Measurements from ENCODE around the gene ALK.

Gene ALK

DNA sequence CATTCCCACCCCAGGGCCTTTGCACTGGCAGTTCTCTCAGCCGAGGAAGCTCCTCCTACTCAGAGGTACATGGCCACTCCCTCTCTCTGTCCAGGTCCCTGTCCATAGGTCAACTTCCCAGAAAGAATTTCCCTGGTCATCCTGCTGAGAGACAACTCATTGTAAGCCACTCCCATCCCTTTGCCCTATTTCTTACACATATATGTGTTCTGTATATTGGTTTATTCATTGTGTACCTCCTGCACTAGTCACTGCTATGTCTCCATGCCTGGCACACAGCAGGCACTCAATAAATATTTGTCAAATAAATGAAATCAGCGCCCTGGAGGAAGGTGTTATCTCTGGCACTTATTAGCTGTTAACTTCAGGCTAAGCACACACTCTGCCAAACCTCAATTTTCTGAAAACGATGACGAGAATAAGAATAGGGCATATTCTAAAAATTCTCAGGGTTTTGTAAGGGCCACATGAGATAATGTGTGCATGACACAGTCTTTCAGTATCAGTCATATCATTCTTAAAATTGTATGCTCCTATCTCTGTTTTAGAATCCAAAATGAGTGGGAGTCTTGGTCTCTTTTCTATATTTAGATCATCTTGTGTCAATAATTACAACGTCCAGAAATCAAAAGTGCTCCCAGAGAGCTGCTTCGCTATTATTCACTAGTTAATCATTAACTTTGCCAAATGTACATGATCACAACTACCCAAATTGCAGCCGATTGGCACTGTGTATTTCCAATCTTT, 198.0 kb downstream of the ALK start:
- DNase-seq (ENCODE audit: extremely low read depth in 1 of 2, low read depth in 1 of 2) = no peak

DNA sequence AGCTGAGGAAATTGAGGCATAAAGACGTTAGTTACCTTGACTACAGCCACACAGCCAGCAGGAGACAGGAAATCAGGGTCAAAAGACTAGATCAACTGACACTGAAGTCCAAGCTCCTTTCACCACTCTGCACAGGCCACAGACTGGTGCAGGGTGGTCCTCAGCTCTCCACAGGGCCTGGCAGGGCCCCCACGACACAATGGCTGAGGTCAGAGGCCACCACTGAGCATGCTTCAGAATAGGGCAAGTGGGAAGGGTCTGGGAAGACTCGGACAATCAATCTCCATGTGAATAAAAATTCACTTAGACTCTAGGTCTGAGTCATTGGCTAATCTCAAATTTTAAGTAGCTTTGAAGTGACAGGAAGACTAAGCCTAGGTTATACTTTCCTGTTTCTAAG, 201.7 kb downstream of the ALK start:
- no peak for DNase-seq (ENCODE audit: extremely low read depth in 1 of 2, low read depth in 1 of 2)

DNA sequence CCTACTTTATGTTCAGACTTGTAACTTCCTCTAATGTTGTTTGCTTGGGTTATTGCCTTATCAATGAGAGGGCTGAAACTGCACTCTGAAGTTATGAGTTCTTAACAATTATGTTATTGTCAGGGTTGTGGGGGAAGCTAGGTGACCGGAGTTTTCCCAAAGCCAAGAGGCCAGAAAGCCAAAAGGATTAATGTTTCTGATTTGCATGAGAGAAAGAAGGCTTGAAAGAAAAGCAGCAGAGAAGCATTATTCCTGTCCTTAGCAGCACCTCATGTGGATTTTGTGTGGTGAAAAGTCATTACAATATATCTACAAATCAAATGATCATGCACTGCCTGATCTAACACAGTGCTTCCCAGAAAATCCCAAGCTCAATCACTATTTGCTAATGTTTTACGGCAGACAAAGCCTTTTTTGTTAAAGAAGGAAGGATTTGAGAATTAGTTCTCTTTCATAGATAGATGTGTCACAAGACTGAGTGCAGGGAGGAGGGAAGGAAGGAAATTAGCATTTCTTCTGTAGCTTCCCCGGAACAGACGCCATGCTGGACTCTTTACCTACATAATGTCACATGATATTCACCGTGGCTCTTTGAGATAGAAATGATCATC, 203.2 kb downstream of the ALK start:
- DNase-seq (ENCODE audit: extremely low read depth in 1 of 2, low read depth in 1 of 2) = no peak

DNA sequence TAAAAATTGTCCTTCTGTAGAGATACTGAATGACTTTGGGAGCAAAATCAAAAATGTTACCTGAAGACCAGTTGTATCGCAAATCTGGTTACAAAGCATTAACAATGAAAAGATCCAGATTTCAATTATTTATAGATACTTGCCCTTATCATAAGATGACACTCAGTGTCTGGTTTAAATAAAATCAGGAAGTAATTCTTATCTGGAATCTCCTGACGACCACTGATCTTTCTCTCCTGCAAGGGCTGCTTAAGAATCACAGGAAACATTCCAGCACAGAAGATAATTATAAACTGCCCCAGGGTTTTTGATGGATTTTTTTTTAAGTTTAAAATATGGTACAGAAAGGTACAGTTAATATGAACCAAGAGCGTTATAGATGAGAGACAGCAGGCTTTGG, 205.7 kb downstream of the ALK start:
- DNase-seq (ENCODE audit: extremely low read depth in 1 of 2, low read depth in 1 of 2) = no peak

DNA sequence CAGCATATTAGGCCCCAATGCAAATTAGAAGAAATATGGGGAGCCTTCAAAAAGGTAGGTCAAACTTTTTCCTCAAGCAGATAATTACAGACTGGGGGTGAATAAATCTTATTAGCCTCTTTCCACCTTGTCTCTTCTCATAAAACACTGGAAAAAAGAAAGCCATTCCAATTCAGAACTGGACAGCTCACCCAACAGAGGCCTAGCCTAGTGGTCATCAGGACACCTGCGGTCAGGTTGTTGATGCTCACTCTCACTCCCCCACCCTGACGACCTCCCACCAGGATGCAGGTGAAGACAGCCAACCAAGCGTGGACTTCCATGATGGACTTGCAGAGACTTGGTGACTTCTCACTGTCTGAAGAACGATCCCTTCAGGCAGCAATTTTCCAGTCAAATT, 207.1 kb downstream of the ALK start:
- no peak for DNase-seq (ENCODE audit: extremely low read depth in 1 of 2, low read depth in 1 of 2)

DNA sequence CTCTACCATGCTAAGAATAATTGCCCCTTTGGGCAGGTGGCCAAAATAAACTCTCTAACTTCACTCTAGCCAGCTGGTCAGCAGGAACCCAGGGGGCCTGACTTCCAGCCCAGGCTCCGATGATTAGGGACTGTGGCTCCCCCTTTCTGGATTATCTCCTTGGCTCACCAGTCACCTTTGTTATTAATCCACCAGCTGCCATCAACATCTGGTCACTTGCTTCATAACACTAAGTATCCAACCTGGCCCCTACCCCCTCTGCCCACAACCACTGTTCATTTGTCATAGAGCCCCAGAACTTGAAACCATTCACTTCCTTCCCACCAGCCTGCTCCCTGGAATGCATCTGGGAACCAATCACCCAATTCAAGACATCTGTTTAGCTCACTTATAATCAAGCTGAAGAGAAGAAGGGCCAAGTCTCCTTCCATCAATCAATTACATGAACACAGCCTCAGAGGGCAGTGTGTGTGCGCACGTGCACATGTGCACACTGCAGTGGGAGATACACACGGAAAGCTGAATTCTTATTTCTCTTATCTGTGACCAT, 215.1 kb downstream of the ALK start:
- DNase-seq (ENCODE audit: extremely low read depth in 1 of 2, low read depth in 1 of 2) = no peak

DNA sequence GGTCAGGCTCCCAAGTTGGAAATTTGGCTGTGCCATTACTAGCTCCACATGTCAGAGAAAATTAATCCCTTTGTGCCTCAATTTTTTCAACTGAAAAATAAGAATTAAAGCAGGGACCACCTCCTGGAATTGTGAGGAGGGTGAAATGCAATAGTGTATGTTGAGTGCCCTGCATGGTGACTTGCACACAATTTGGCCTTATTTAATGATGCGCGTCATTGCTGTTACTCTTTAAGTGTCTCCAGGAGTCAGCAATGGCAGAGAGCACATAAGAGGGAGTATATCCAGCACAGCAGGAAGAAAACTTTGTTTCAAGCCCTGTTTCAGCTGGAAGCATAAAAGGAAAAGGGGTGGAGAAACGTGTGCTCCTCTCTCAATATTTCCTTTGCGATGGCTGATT, 215.8 kb downstream of the ALK start:
- DNase-seq (ENCODE audit: extremely low read depth in 1 of 2, low read depth in 1 of 2) = no peak

DNA sequence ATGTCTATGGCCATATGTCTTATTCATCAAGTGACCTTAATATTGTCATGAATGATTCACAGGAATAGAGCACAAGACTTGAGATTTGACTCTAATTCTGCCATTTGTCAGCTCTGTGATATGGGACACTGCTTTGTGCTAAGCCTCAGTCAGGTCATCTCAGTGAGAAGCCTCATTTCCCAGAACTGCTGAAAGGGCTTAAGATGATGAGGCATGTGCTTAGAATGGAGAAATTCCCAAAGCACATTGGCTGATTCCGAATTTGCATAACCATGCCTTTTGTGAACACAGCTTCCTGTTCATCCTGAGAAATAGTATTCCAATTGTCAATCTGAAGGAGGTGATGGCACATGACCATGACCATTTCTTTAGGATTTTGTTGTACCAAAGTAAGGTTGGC, 218.1 kb downstream of the ALK start:
- no peak for DNase-seq (ENCODE audit: extremely low read depth in 1 of 2, low read depth in 1 of 2)

DNA sequence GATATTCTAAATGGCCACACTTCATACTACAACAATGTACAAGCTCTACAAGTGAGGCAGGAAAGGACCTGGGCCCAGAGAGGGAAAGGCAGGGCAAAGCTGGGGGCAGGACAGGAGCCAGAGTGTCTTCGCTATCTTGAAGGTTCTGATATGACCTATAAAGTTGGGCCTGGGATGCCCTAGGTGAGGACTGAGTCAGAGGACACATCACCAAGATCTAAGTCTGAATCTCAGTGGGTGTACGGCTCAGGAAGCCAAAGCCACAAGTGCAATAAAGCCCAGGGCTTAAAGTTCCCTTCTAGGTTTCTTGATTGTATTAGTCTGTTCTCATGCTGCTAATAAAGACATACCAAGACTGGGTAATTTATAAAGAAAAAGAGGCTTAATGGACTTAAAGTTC, 219.1 kb downstream of the ALK start:
- DNase-seq (ENCODE audit: extremely low read depth in 1 of 2, low read depth in 1 of 2) = no peak

DNA sequence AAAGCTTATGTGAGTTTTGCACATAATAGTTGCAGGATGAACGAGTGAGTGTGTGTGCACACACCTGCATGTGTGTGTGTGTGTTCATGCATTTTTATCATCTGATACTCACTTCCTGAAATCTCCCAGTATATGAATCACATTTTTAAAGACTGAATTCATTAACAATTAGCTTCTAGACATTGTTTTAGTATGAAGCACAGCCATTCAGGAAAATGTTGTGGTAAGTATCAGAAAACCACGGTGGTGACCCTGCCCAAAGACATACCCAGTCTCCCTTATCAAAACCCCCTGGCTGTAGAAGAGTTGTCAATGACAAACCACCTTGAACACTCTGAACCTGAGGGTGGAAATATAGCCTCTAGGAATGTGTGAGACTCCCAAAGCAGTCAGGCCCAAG, 220.8 kb downstream of the ALK start:
- no peak for DNase-seq (ENCODE audit: extremely low read depth in 1 of 2, low read depth in 1 of 2)

DNA sequence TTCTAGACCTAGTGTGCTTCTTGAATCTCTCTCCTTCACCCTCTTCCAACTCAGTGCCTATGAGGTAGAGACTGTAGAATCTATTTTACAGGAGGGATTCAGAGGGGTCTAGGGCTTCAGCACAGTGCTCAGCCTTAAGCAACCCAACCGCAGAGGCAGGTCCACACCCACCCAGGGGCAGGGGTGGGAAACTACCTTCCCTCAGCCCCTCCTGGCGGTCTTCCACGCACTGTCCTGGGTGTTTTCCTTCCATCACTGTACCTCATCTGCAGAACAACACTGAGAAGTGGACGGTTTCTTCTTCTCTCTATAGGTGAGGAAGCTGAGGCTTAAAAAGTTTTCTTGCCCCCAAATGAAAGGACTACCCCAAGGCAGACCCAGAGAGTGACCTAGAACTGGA, 222.3 kb downstream of the ALK start:
- DNase-seq (ENCODE audit: extremely low read depth in 1 of 2, low read depth in 1 of 2) = no peak

DNA sequence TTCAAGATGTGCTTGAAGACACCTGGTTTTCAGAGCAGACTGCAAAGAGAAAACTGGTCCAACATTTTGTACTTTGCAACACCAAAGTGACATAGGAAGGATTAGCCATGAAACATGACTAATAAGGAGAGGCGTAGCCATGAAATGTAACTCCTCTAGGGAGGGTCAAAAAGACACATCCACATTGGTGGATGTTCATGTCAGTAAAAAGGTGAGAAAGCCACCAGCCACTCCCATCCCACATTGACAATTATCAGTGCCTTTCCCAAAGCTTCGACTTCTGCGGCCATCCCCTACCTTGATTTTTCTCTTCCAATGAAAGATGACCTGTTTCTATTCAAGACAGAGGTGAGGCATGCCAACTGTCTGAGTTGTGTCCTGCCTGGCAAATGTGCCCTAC, 223.2 kb downstream of the ALK start:
- no peak for DNase-seq (ENCODE audit: extremely low read depth in 1 of 2, low read depth in 1 of 2)

DNA sequence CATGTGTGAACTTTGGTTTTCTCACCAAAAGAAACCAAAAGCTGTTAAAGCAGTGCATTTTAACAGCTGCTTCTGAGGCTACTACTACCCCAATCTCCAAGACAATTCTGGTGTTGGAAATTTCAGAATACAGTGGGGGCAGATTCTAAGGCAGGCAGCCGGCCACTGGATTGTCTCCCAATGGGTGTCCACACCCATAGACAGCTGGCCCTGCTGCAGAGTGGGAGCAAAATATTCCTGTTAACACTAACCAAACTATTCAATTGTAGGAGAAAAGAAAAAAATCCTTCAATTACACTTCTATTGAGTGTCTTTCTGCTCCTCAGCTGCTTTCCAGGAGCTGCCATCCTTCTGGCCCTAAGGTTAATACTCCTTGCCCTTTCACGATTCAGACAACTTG, 223.7 kb downstream of the ALK start:
- DNase-seq (ENCODE audit: extremely low read depth in 1 of 2, low read depth in 1 of 2) = no peak

DNA sequence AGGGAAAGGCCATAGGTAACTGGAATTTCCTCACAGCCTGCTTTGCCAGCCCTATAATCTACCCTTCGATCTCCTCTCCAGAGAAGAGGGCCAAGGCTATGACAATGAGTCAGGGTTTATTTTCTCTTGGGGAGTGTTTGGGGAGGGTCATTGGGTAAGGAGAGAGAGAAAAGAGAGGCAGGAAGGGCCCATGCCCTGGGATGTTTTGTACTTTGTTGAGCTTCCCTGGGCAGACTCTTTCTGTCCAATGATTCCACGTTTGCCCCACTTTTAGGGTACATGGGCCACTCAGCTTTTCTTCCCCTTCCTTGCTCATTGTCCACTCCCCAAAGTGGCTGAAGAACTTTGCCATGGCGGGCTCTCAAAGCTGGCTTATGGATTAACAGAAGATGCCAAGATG, 224.2 kb downstream of the ALK start:
- DNase-seq (ENCODE audit: extremely low read depth in 1 of 2, low read depth in 1 of 2) = no peak

DNA sequence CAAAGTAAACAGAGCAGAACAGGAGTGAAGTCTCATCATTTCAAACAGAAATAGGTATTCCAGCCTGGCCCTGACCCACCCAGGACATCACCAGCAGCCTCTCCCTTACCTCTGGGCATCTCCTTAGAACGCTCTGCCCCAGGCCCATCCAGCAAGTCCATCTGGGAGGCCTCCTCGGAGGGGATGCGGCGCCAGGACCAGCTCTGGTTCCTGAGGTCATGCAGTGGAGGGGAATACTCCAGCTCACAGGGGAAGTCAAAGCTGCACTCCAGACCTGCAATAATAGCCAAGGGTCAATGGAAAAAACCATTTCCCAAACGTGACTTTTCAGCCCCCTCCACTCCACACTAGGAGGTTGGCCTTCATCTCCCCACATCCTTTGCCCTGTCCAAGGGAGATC, 226.6 kb downstream of the ALK start:
- DNase-seq (ENCODE audit: extremely low read depth in 1 of 2, low read depth in 1 of 2) = no peak

DNA sequence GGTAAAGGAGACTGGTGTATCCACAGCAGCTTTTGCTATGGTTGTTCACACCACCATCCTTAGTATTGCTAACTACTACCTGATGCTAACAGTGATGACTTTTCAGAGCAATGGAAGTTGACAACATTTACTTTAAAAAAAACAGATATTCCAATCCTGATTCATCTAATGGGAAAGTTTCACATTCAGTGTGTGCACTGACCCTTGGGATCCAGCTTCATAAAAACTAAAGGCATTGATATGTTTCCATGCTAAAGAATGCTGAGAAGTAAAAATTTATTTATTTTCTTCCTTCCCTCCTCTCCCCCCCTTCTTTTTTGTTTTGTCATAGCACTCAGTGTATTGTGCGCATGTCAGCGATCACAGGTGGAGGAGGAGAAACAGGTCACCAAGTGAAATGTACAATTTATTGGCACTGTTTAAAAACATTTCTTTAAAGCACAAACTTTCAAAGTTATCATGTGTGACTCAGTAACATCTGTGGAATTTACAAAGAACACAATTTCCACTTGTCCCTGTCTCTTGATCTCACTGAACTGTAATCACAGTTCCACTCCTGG, 229.9 kb downstream of the ALK start:
- DNase-seq (ENCODE audit: extremely low read depth in 1 of 2, low read depth in 1 of 2) = no peak

DNA sequence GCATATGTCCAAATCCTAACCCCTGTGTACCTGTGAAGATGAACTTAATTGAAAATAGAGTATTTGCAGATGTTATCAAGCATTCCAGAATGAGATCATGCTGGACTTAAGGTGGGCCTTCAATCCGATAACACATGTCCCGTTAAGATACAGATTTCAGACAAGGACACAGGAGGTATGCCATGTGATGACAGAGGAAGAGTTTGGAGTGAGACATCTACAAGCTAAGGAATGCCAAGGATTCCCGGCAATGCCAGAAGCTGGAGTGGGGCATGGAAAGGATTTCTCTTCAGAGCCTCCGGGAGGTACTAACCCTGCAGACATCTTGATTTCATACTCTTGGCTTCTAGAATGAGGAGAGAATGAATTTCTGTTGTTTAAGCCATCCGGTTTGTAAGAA, 231.7 kb downstream of the ALK start:
- no peak for DNase-seq (ENCODE audit: extremely low read depth in 1 of 2, low read depth in 1 of 2)

DNA sequence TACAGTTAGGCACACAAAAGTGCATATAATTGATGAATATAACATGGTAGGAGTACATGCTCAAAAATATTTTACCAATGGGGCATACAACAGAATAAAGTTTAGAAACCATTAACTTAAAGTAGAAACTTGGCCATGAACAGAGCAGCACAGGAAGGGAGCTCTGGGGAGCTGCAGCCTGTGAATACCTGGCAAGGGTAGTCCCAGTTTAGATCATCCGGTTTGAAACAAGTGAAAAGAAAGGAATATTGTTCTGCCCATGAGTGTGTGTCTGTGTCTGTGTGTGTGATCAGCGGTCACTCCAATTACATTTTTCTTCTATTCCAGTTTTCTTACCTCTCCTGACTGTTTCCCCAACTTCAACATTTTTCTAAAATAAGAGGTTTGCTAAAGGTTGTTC, 233.0 kb downstream of the ALK start:
- DNase-seq (ENCODE audit: extremely low read depth in 1 of 2, low read depth in 1 of 2) = no peak

DNA sequence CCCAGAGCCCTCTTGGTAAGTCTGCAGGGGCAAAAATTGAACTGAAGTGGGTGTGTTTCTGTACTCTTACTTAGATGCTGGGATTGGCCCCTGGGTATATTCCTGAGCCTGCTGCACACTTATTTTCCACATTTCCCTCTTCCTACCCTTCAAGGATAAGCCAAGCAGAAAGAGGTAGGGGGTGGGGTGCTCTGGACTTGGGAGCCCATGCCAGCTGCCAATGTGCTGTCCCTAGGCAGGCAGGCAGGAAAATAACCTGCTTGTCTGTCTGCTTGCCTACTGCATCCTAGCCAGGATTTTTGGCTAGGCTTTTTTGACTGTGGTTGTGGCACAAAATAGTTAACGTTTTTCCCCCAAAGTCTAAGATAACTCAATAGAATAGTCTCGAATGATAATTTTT, 234.3 kb downstream of the ALK start:
- no peak for DNase-seq (ENCODE audit: extremely low read depth in 1 of 2, low read depth in 1 of 2)

DNA sequence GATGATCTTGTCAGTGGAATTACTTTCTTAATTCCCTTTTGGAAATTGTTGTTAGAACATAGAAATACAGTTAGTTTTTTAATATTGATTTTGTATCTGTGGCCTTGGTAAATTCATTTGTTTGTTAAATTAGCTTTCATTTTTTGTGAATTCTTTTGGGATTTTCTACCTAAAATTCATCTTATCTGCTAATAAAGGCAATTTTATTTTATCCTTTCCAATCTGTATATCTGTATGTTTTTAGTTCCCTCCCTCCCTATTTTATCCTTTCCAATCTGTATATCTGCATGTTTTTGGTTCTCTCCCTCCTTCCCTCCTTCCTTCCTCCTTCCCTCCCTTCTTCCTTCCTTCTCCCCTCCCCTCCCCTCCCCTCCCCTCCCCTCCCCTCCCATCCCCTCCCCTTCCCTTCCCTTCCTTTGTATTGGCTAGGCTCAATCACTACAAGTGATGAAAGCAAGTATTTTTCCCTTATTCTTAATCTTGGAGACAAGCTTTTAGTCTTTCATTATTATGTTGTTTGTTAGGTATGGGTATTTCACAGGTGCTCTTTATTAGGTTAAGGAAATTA, 244.4 kb downstream of the ALK start:
- no peak for DNase-seq (ENCODE audit: extremely low read depth in 1 of 2, low read depth in 1 of 2)

DNA sequence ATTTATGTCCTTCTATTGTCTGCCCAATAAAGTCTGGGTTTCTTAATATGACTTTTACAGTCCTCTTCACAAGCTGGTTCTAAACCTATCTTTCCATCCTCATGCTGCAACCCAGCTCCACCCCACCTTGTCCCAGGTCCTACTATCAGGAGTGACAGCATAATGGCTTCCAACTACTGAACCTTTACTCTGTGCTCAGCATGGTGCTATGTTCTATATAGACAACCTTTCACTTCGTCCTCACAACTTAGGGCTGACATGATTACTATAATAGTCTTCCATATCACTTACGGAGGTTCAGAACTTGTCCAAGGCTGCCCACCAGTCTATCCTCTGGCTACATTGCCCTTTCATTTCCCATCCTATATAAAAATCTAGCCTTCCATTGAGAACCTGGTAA, 256.8 kb downstream of the ALK start:
- DNase-seq (ENCODE audit: extremely low read depth in 1 of 2, low read depth in 1 of 2) = no peak

DNA sequence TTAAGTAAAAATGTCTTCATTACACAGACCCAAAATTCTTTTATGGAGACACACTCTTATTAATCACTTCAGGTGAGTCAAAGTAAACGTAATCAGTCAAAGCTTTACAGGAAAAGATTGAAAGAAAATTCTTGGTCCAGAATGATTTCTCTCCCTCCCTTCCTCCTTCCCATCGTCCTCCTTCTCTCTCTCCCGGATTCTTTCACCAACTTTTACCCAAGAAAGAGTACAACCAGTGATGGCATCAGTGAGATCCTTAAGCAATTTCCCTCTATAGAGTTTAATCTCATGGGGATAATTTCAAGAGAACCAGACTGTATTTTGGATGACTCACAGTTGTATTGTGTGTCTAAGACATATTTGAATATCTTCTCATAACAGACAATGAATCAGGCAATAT, 258.1 kb downstream of the ALK start:
- no peak for DNase-seq (ENCODE audit: extremely low read depth in 1 of 2, low read depth in 1 of 2)

All from stimulated activated CD8-positive, alpha-beta memory T cell treated with anti-CD3 and anti-CD28 coated beads, Interleukin-7, amount 100 ng/mL, for 48 hours (primary cell).